H9 (cell line): ENCODE results near the gene MAST1. TPM values are rescaled to one million over a fixed set of nuclear protein-coding genes. Genes with fewer than 3 reads are reported as not detected.

Source experiments
- DNase-seq: peaks from one replicate; pipeline ENCODE4 v3.0.0-alpha.2; 2017
- H2AFZ ChIP-seq: one replicate; pipeline ENCODE4 v1.6.1; 2013; ENCODE audit warnings: mild to moderate bottlenecking, low read length, control low read depth, moderate library complexity
- H2AK5ac ChIP-seq: 2 replicates; pipeline ENCODE4 v1.6.1; 2013; ENCODE audit warnings: low read length, control low read depth, mixed read lengths; ENCODE audit not compliant: insufficient read length
- H2BK120ac ChIP-seq: one replicate; pipeline ENCODE4 v1.6.1; 2013; ENCODE audit warnings: low read depth, mild to moderate bottlenecking, low read length, control low read depth, inconsistent platforms; ENCODE audit not compliant: poor library complexity, severe bottlenecking
- H2BK12ac ChIP-seq: 2 replicates; pipeline ENCODE4 v1.6.1; 2013; ENCODE audit warnings: low read length, control low read depth, mixed read lengths, low read depth; ENCODE audit not compliant: insufficient read length
- H2BK15ac ChIP-seq: 2 replicates; pipeline ENCODE4 v1.6.1; 2013; ENCODE audit warnings: low read depth, low read length, control low read depth
- H2BK20ac ChIP-seq: one replicate; pipeline ENCODE4 v1.6.1; 2013; ENCODE audit warnings: low read depth, mild to moderate bottlenecking, low read length, control low read depth, inconsistent platforms; ENCODE audit not compliant: poor library complexity, severe bottlenecking
- H2BK5ac ChIP-seq: 2 replicates; pipeline ENCODE4 v1.6.1; 2013; ENCODE audit warnings: low read length, control low read depth, mixed read lengths; ENCODE audit not compliant: insufficient read length
- H3K14ac ChIP-seq: 2 replicates; pipeline ENCODE4 v1.6.1; 2013; ENCODE audit warnings: low read length, control low read depth; ENCODE audit not compliant: insufficient read depth
- H3K18ac ChIP-seq: 2 replicates; pipeline ENCODE4 v1.6.1; 2013; ENCODE audit warnings: low read depth, mild to moderate bottlenecking, mixed read lengths, low read length, control low read depth; ENCODE audit not compliant: insufficient read length
- H3K23ac ChIP-seq: 2 replicates; pipeline ENCODE4 v1.6.1; 2013; ENCODE audit warnings: low read length, control low read depth, mixed read lengths, low read depth; ENCODE audit not compliant: insufficient read length
- H3K23me2 ChIP-seq: 2 replicates; pipeline ENCODE4 v1.6.1; 2013; ENCODE audit warnings: low read depth, mild to moderate bottlenecking, mixed read lengths, low read length, control low read depth; ENCODE audit not compliant: insufficient read length, poor library complexity, severe bottlenecking
- H3K27ac ChIP-seq: 2 replicates; pipeline ENCODE4 v1.5.1; 2013; ENCODE audit warnings: low read length, control low read depth, mixed read lengths, low read depth; ENCODE audit not compliant: insufficient read length
- H3K27me3 ChIP-seq: 2 replicates; pipeline ENCODE4 v1.6.1; 2013; ENCODE audit warnings: low read length, control low read depth, inconsistent platforms; ENCODE audit not compliant: insufficient read depth
- H3K4ac ChIP-seq: 2 replicates; pipeline ENCODE4 v1.6.1; 2013; ENCODE audit warnings: low read depth, mild to moderate bottlenecking, control low read depth, inconsistent platforms, low read length, moderate library complexity
- H3K4me1 ChIP-seq: 2 replicates; pipeline ENCODE4 v1.6.1; 2013; ENCODE audit warnings: low read length, control low read depth, inconsistent platforms; ENCODE audit not compliant: insufficient read depth
- H3K4me2 ChIP-seq: 2 replicates; pipeline ENCODE4 v1.6.1; 2013; ENCODE audit warnings: low read length, control low read depth, mixed read lengths; ENCODE audit not compliant: insufficient read length, insufficient read depth
- H3K56ac ChIP-seq: 2 replicates; pipeline ENCODE4 v1.6.1; 2013; ENCODE audit warnings: low read depth, mild to moderate bottlenecking, mixed read lengths, low read length, control low read depth; ENCODE audit not compliant: insufficient read length
- H3K79me1 ChIP-seq: 2 replicates; pipeline ENCODE4 v1.6.1; 2013; ENCODE audit warnings: low read depth, mild to moderate bottlenecking, moderate library complexity, low read length, control low read depth, inconsistent platforms; ENCODE audit not compliant: insufficient read depth, poor library complexity, severe bottlenecking
- H3K79me2 ChIP-seq: 2 replicates; pipeline ENCODE4 v1.6.1; 2013; ENCODE audit warnings: low read length, control low read depth, inconsistent platforms; ENCODE audit not compliant: insufficient read depth
- H3K9ac ChIP-seq: 2 replicates; pipeline ENCODE4 v1.6.1; 2013; ENCODE audit warnings: low read length, control low read depth, mixed read lengths; ENCODE audit not compliant: insufficient read length; ENCODE audit errors: extremely low read depth
- H3K9me3 ChIP-seq: one replicate; pipeline ENCODE4 v1.6.1; 2013; ENCODE audit warnings: low read depth, low read length, inconsistent platforms; ENCODE audit not compliant: control insufficient read depth
- H3T11ph ChIP-seq: one replicate; pipeline ENCODE4 v1.6.1; 2013; ENCODE audit warnings: mild to moderate bottlenecking, low read length, control low read depth, inconsistent platforms
- H4K20me1 ChIP-seq: one replicate; pipeline ENCODE4 v1.6.1; 2013; ENCODE audit not compliant: control insufficient read depth, insufficient read length, insufficient read depth
- H4K5ac ChIP-seq: 2 replicates; pipeline ENCODE4 v1.6.1; 2013; ENCODE audit warnings: low read depth, mild to moderate bottlenecking, mixed read lengths, low read length, control low read depth; ENCODE audit not compliant: insufficient read length
- H4K8ac ChIP-seq: replicated peaks from 2 replicates; pipeline ENCODE4 v1.6.1; 2013; ENCODE audit warnings: low read length, control low read depth, mixed read lengths, low read depth; ENCODE audit not compliant: insufficient read length
- H4K91ac ChIP-seq: 2 replicates; pipeline ENCODE4 v1.6.1; 2013; ENCODE audit warnings: low read depth, mild to moderate bottlenecking, moderate library complexity, mixed read lengths, low read length, control low read depth; ENCODE audit not compliant: insufficient read length
- H3K27ac Mint-ChIP-seq, 3 experiments: 2 replicates in 2 of 3; 3 replicates in 1 of 3; pipeline ENCODE4 v1.8.0; 2020 to 2021; ENCODE audit warnings: mixed read lengths in 3 of 3, mild to moderate bottlenecking in 1 of 3, moderate library complexity in 1 of 3
- H3K27me3 Mint-ChIP-seq: 2 replicates; pipeline ENCODE4 v1.8.0; 2021; ENCODE audit warnings: low read depth, mild to moderate bottlenecking, moderate library complexity, mixed read lengths
- H3K36me3 Mint-ChIP-seq, 3 experiments: 2 replicates in 2 of 3; 3 replicates in 1 of 3; pipeline ENCODE4 v1.8.0; 2020 to 2021; ENCODE audit warnings: low read depth in 3 of 3, mixed read lengths in 3 of 3; ENCODE audit not compliant: insufficient read depth in 1 of 3
- H3K4me1 Mint-ChIP-seq, 2 experiments: 2 replicates each; pipeline ENCODE4 v1.8.0; 2020; ENCODE audit warnings: mixed read lengths in 2 of 2
- H3K4me3 Mint-ChIP-seq, 2 experiments: 2 replicates in 1 of 2; 3 replicates in 1 of 2; pipeline ENCODE4 v1.8.0; 2020 to 2021; ENCODE audit warnings: mild to moderate bottlenecking in 2 of 2, mixed read lengths in 2 of 2, moderate library complexity in 1 of 2
- H3K9me3 Mint-ChIP-seq, 2 experiments: 2 replicates in 1 of 2; 3 replicates in 1 of 2; pipeline ENCODE4 v1.8.0; 2020; ENCODE audit warnings: mild to moderate bottlenecking in 2 of 2, mixed read lengths in 2 of 2, moderate library complexity in 1 of 2
- WGBS: extraction: QIAGEN DNeasy Blood & Tissue Kit; methylation state at CpG from one replicate; pipeline ENCODE4 v1.1.7; 2013; ENCODE audit warnings: missing lambda C conversion rate, low lambda C conversion rate, mixed read lengths; ENCODE audit not compliant: insufficient read length; ENCODE audit errors: extremely low coverage; 5-methylcytosine and 5-hydroxymethylcytosine counted together
- total RNA-seq: library from RNA; stranded (reverse); gene quantifications from 2 replicates; pipeline ENCODE4 v1.2.1, GENCODE V29; 2021
- TF ChIP-seq, protein P1 (sequence below): fragments of 200-600 bp; sonication (generic); conservative IDR thresholded peaks from 3 replicates; pipeline ENCODE4 v1.8.0; 2021; ENCODE audit warnings: antibody characterized with exemption, mild to moderate bottlenecking

MAST1 gene
- total RNA-seq, 1 experiment from 2014 or later, result 15.1 TPM

DNA sequence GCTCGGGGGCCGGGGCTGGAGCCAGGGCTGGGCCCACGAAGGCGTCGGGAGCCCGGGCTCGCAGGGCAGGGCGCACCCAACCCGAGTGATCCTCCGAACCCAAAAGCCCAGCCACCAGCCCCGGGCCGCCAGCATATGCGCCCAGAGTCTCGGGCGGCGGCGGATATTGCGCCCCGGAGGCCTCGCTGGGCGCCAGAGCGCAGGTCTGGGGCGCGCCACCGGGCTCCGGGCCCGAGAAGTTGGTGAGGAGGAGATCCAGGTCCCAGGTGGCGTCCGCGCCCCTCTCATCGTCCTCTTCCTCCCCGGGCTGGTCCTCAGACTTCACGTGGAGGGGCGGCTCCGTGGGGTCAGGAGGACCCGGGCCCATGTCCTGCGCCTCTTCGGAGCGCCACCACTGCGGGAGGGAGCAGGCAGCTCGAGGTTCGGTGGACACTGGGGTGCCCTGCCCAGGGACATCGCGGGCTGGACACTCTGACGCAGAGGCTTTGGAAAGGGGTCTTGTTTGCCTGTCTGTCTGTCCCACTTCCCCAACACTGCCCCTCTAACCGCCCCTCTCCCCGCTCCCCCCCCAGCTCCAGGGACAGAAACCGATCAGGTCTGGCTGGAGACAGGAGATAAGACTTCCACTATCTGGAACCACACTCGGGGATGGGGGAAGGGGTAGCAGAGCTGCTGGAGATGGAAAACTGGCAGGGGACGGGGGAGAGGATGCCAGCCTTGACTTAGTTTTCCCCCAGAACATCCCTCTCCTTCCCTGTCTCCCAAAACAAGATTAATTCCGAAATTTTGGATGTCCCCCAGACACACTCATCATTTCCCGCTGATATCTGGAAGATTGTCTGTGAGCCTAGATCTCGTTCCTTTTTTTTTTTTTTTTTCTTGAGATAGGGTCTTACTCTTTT, 47.7 kb downstream of the MAST1 start:
- Histone ChIP-seq H4K91ac (no peak overlapping the region), H3K23me2 (peaks cover 9% of the 10 kb centered on the region), H3K14ac (peak overlapping the region; percentile 73), H4K20me1 (no peaks in the 10 kb centered on the region), H3K9ac (peak overlapping the region; percentile 38), H3K79me1 (no peaks in the 10 kb centered on the region), H3K79me2 (no peaks in the 10 kb centered on the region), H3K56ac (no peak overlapping the region), H3K18ac (peak overlapping the region; percentile 7), H2AFZ (no peak overlapping the region), H3K27ac (no peak overlapping the region), H2BK5ac (no peak overlapping the region), H3T11ph (no peak overlapping the region), H4K5ac (no peak overlapping the region), H3K9me3 (no peaks in the 10 kb centered on the region), H2BK120ac (no peak overlapping the region), H3K23ac (no peak overlapping the region), H2BK20ac (no peak overlapping the region), H2BK15ac (no peak overlapping the region), H4K8ac (no peak overlapping the region), H3K4me1 (no peaks in the 10 kb centered on the region), H2AK5ac (no peak overlapping the region), H3K27me3 (0 out of 2 replicates have a peak, but pooled peaks cover 1% of the 10 kb centered on the region), H2BK12ac (no peak overlapping the region), H3K4me2 (peak overlapping the region; percentile 79), H3K4ac (no peak overlapping the region)
- WGBS, result no CpG with 5 or more reads among the region's 53 CpGs
- Mint-ChIP-seq H3K27me3 (peaks cover 52% of the 10 kb centered on the region), H3K4me1 (peaks cover 11 to 16% of the 10 kb centered on the region in 2 experiments), H3K4me3 (peak overlapping the region; percentile 55 to 82), H3K27ac (no peak overlapping the region; a peak in 1 of 7 replicates), H3K36me3 (peaks cover under 1 to 7% (median 4%) of the 10 kb centered on the region in 3 experiments; a peak in 5 of 7 replicates), H3K9me3 (peaks cover 16% of the 10 kb centered on the region in 2 experiments)
- TF ChIP-seq, protein P1, sequence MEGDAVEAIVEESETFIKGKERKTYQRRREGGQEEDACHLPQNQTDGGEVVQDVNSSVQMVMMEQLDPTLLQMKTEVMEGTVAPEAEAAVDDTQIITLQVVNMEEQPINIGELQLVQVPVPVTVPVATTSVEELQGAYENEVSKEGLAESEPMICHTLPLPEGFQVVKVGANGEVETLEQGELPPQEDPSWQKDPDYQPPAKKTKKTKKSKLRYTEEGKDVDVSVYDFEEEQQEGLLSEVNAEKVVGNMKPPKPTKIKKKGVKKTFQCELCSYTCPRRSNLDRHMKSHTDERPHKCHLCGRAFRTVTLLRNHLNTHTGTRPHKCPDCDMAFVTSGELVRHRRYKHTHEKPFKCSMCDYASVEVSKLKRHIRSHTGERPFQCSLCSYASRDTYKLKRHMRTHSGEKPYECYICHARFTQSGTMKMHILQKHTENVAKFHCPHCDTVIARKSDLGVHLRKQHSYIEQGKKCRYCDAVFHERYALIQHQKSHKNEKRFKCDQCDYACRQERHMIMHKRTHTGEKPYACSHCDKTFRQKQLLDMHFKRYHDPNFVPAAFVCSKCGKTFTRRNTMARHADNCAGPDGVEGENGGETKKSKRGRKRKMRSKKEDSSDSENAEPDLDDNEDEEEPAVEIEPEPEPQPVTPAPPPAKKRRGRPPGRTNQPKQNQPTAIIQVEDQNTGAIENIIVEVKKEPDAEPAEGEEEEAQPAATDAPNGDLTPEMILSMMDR, result no peak; the same call in 2 of the 3 replicates
- DNase-seq, result no peak
